Ascending aorta (tissue), 2 donors: ENCODE measurements around the gene APIP. TPM values are rescaled to one million over a fixed set of nuclear protein-coding genes. Genes with fewer than 3 reads are reported as not detected.

Experiments used
- DNase-seq, 2 donors: peaks; one replicate each; pipeline ENCODE4 v3.0.0-alpha.2; 2019; ENCODE audit warnings: low spot score in 2 of 2
- H3K27ac ChIP-seq, 2 donors: fragments of 200-600 bp; sonication (generic); one replicate each; pipeline ENCODE4 v1.5.1; 2016 to 2017; ENCODE audit warnings: mild to moderate bottlenecking in 1 of 2
- H3K27me3 ChIP-seq: fragments of 200-600 bp; sonication (generic); one replicate; pipeline ENCODE4 v1.5.1; 2017
- H3K36me3 ChIP-seq, 2 donors: fragments of 200-600 bp; sonication (generic); one replicate each; pipeline ENCODE4 v1.5.1; 2016
- H3K4me1 ChIP-seq, 2 donors: fragments of 200-600 bp; sonication (generic); one replicate each; pipeline ENCODE4 v1.5.1; 2016 to 2017; ENCODE audit warnings: mild to moderate bottlenecking in 1 of 2
- H3K4me3 ChIP-seq, 2 donors: fragments of 200-600 bp; sonication (generic); one replicate each; pipeline ENCODE4 v1.5.1; 2016 to 2017; ENCODE audit warnings: mild to moderate bottlenecking in 1 of 2
- H3K9me3 ChIP-seq, 2 donors: fragments of 200-600 bp; sonication (generic); one replicate each; pipeline ENCODE4 v1.5.1; 2016
- intact Hi-C: fragments of 100-400 bp; cut with DNase I; formaldehyde crosslinking; loops from one replicate; pipeline ENCODE4 v1.15.1; 2023
- total RNA-seq: library from RNA; depleted of rRNA; stranded (reverse); fragments of >200 nt; gene quantifications from one replicate; pipeline ENCODE4 v1.1.0, GENCODE V29; 2016
- TF ChIP-seq, protein P1 (sequence below), 3 experiments: fragments of 200-600 bp in 2 of 3; fragments of 450-650 bp in 1 of 3; sonication (generic) in 2 of 3; IDR thresholded peaks; one replicate each; pipeline ENCODE4 v1.5.1; 2016 to 2019; ENCODE audit warnings: antibody characterized with exemption in 3 of 3, mild to moderate bottlenecking in 1 of 3, moderate library complexity in 1 of 3

The APIP gene
- total RNA-seq, 1 donor from 2014 or later: 3.6 TPM

DNA sequence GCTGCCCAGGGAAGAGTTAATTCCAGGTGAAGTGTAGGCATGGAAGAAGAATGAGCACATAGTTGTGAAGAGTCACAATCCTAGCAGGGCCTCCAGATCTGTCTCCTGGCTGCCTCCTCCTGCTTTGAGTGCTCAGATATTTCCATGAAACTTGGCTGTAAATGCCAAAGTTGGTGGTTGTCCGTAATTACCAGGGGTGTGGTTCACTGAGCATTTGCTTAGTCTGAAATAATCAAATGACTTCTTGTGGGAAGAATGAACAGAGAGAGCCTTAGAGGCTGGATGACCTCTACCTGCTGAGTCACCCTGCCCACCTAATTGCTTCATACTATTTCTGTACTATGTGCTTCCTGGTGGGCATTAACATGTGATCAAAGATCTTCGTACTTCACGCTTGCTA, 50.9 kb downstream of the APIP start:
- no peaks in the 10 kb centered on the region for H3K36me3 ChIP-seq
- intact Hi-C loops: no loop called here
- H3K4me3 ChIP-seq: no peak overlapping the region
- H3K4me1 ChIP-seq: no peaks in the 10 kb centered on the region
- TF ChIP-seq, protein P1, sequence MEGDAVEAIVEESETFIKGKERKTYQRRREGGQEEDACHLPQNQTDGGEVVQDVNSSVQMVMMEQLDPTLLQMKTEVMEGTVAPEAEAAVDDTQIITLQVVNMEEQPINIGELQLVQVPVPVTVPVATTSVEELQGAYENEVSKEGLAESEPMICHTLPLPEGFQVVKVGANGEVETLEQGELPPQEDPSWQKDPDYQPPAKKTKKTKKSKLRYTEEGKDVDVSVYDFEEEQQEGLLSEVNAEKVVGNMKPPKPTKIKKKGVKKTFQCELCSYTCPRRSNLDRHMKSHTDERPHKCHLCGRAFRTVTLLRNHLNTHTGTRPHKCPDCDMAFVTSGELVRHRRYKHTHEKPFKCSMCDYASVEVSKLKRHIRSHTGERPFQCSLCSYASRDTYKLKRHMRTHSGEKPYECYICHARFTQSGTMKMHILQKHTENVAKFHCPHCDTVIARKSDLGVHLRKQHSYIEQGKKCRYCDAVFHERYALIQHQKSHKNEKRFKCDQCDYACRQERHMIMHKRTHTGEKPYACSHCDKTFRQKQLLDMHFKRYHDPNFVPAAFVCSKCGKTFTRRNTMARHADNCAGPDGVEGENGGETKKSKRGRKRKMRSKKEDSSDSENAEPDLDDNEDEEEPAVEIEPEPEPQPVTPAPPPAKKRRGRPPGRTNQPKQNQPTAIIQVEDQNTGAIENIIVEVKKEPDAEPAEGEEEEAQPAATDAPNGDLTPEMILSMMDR (IDR thresholded peaks at IDR 0.05): no peak
- H3K9me3 ChIP-seq: no peaks in the 10 kb centered on the region
- H3K27me3 ChIP-seq: no peaks in the 10 kb centered on the region
- no peak overlapping the region for H3K27ac ChIP-seq
- DNase-seq: no peak

DNA sequence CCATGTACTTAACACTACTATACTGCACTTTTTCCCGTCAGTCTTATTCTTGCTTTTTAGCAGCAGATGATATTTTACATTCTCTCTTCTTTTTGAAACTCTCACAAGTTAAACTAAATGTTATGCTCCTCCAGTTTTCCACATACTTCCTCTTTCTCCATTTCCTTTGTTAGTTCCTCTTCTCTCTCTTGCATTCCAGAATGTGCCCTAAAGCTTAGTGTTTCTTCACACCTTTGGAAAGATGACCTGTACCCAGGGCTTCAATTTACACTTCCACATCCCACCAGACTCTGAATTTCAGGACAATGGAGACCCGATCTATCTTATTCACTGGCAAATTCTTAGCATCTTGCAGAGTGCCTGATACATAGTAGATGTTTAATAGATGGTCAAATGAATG, 51.8 kb downstream of the APIP start:
- no peaks in the 10 kb centered on the region for H3K36me3 ChIP-seq
- DNase-seq: no peak
- intact Hi-C loops: no loop called here

DNA sequence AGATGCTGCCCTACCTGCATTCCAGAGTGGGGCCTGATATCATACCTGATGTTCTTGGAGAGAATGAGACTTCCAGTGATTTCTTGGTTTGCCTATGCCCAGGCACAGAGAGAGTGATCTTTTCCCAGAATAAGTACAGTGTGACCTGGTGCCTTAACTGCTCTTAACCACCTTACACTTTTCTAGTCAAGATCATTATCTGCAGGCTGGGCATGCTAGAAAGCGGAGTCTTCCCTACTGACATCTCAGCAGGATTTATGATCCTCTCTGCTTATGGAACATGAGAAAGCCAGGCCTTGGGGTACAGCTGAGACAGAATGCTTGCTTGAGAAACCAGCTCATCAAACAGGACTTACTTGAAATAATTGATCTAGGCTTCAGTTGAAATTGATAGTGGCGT, 53.1 kb downstream of the APIP start:
- Histone ChIP-seq H3K4me3 (no peak overlapping the region), H3K27me3 (no peaks in the 10 kb centered on the region), H3K9me3 (no peaks in the 10 kb centered on the region), H3K4me1 (no peaks in the 10 kb centered on the region), H3K27ac (no peak overlapping the region), H3K36me3 (no peaks in the 10 kb centered on the region)
- TF ChIP-seq, protein P1 (IDR thresholded peaks at IDR 0.05): no peak
- DNase-seq: no peak
- intact Hi-C loops: no loop called here

More for the DNA sequence above, 51.8 kb downstream of the APIP start:
- Histone ChIP-seq H3K27me3 (no peaks in the 10 kb centered on the region), H3K9me3 (no peaks in the 10 kb centered on the region), H3K4me1 (no peaks in the 10 kb centered on the region), H3K27ac (no peak overlapping the region), H3K4me3 (no peak overlapping the region)
- TF ChIP-seq, protein P1 (IDR thresholded peaks at IDR 0.05): no peak

DNA sequence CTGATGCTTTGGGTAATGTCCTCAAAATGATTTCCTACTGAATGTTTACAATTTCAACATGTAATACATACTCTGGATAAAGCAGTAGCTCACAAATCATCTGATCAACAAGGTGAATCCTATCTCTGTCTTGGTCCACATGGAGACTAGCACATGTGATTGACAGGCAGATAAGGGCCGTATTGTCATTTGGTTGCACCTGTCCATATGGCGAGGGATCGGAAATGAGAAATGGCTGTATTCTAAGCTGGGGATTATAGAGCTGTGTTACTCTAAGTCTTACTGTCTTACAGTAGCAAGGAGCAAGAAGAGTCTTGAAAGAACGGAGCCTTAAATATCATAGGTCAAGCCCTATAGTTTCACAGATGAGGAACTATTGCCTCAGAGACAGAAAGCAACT, 55.7 kb downstream of the APIP start:
- H3K4me3 ChIP-seq: no peak overlapping the region
- no peaks in the 10 kb centered on the region for H3K36me3 ChIP-seq
- no peaks in the 10 kb centered on the region for H3K9me3 ChIP-seq
- H3K27me3 ChIP-seq: no peaks in the 10 kb centered on the region
- DNase-seq: no peak
- intact Hi-C loops: no loop called here
- no peak overlapping the region for H3K27ac ChIP-seq
- no peaks in the 10 kb centered on the region for H3K4me1 ChIP-seq
- TF ChIP-seq, protein P1 (IDR thresholded peaks at IDR 0.05): no peak

DNA sequence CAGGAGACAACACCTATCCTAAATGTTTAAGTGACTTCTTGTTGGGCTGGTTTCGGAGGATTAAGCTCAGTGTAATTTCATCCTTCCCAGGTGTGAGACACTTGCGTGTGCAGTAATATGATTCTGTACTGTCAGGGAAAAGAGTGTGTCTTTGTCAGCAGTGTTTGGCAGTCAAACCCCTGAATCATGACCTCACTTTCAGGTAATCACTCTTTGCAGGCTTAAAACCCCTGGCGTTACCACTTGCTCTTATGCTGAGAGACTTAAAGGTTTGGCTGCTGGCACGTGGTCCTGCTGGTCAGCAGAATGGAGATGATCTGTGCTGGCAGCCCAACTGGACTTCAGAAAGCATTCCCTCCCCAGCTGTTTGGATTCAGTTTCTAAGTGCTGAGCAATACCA, 56.1 kb downstream of the APIP start:
- intact Hi-C loops: no loop called here

More for the DNA sequence above, 56.1 kb downstream of the APIP start:
- Histone ChIP-seq H3K36me3 (no peaks in the 10 kb centered on the region), H3K4me3 (no peak overlapping the region), H3K27me3 (no peaks in the 10 kb centered on the region), H3K9me3 (no peaks in the 10 kb centered on the region), H3K27ac (no peak overlapping the region), H3K4me1 (no peaks in the 10 kb centered on the region)
- no peak for DNase-seq
- TF ChIP-seq, protein P1 (IDR thresholded peaks at IDR 0.05): no peak
